Spleen (tissue), 7 donors: Measurements from ENCODE around the gene OR5AK2.

Source experiments
- CTCF ChIP-seq, 11 experiments: fragments of 200-600 bp in 7 of 11; fragments of 450-650 bp in 4 of 11; sonication (generic) in 4 of 11; IDR thresholded peaks in 8 of 11; conservative IDR thresholded peaks in 3 of 11; 1 replicate in 7 of 11; 2 replicates in 4 of 11; pipeline versions ENCODE4 v1.4.0 to v1.8.0; 2016 to 2021; ENCODE audit warnings: antibody characterized with exemption in 11 of 11, inconsistent platforms in 4 of 11, mild to moderate bottlenecking in 1 of 11
- POLR2A ChIP-seq, 3 donors: fragments of 450-650 bp; IDR thresholded peaks; one replicate each; pipeline ENCODE4 v1.5.1; 2017; ENCODE audit warnings: antibody characterized with exemption in 3 of 3, mild to moderate bottlenecking in 1 of 3
- POLR2AphosphoS5 ChIP-seq, 3 donors: sonication (generic); formaldehyde crosslinking; IDR thresholded peaks; one replicate each; pipeline ENCODE4 v1.5.1; 2017; ENCODE audit warnings: antibody characterized with exemption in 3 of 3
- donor health status: DM: no; HTN: no; CAD: no; lungs with moderate emphysema.
- donor health status: DM: no; HTN: no; CAD: no.
- donor health status: DM: no; HTN: no; CAD: no.

- TF ChIP-seq CTCF (IDR thresholded peaks at IDR 0.05 in 8 of 11, conservative IDR thresholded peaks at IDR 0.05 in 3 of 11) (no peak), POLR2A (IDR thresholded peaks at IDR 0.05) (no peak), POLR2AphosphoS5 (IDR thresholded peaks at IDR 0.05) (no peak)
Observed at GRCh38 chr11:57008373-57008772, 19.7 kb downstream of the OR5AK2 start.
